GM19328 (cell line): ENCODE measurements around the gene P4HTM.

Experiments used
- ATAC-seq: cut with Tn5 transposase; IDR thresholded peaks from one replicate; pipeline ENCODE4 v1.9.1; 2021; ENCODE audit warnings: mild to moderate bottlenecking, moderate library complexity; ENCODE audit not compliant: unreplicated experiment

P4HTM gene

GRCh38 chr3:48983096-48983495 lies 6.9 kb upstream of the P4HTM start:
- ATAC-seq, result no peak

DNA sequence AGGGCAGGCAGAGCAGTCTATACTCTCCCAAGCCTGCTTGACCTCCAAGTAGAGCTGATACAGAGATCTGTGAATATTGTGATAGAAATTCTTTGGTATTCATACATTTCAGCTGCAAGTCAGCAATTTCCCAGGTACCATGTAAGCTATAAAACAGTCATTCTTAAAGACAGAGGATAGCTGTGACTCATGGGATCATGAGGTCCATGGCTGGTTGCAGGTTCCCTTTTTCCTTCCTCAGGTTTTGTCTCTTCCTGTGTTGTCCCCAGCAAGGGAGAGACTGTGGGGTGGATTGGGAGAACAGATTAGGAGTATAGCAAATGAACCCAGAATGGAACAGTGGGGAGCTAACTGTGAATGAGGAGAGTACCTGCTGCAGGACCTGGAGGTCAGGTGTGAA lies 5.4 kb upstream of the P4HTM start:
- no peak for ATAC-seq

DNA sequence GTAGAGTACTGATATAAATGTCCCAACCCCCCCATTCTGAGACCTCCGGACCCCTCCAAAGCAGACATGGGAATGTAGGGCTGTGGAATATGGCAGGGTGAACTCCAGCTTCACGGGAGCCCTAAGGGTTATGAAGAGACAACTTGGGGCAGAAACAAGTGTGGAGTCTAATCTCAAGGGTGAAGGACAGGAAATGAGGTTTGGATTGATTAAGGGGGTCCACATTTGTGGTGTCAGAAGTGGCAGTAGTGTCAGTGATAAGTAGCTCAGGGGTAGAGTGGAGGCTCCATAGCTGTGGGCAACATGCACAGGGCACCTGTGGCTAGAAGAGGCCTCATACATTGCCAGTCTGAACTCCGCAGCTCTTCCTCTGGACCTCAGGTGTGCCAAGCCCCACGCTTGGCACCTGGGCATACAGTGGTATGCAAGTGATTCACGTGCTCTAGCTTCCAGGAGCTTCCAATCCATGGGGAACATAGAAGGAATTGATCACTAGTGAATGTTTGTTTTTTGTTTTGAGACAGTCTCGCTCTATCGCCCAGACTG lies 4.1 kb upstream of the P4HTM start:
- no peak for ATAC-seq

GRCh38 chr3:48989126-48989795 lies 780 bp upstream of the P4HTM start:
- no peak for ATAC-seq

- no peak for ATAC-seq
These were observed 812 bp downstream of the P4HTM start for GRCh38 chr3:48990636-48991469.

DNA sequence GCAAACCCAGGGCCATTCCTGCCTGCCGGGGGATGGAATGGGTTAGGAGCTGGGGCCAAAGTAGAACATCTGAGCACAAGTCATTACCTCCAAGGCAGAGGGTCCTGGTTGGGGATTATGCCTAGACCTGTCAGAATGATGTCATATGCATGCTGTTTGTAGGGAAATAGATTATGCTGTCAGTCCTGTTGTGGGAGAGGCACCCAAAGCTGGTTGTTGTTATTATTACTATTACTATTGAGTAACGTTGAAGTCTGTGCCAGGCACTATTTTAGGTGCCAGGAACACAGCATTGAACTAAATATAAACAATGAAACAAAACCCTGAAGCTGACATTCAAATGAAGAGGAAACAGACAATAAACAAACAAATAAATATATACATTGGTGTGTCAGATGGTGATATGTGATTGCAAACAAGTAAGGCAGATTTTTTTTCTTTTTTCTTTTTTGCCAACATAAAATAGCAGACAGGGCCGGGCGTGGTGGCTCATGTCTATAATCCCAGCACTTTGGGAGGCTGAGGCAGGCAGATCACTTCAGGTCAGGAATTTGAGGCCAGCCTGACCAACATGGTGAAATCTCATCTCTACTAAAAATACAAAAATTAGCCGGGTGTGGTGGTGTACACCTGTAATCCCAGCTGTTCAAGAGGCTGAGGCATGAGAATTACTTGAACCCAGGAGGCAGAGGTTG lies 2.0 kb downstream of the P4HTM start:
- no peak for ATAC-seq

- no peak for ATAC-seq
These were observed 3.8 kb downstream of the P4HTM start for GRCh38 chr3:48993834-48994233.

DNA sequence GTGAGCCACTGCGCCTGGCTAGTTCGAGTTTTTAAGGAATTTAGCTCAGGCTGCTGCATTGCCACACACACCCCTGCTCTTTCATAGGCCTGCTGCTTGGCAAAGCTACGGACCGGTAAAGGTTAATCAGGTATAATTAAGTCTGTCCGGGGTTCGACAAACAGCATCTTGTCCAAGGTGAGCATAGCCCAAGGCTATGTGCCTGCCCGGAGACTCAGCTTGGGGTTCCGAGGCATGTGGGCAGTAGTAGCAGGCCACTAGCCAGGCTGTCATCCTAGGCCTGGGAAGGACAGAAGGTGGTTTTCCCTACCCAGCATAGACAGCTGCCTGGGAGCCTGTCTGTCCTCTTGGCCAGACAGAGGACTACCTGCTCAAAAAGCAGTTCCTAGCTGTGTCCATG lies 6.6 kb downstream of the P4HTM start:
- ATAC-seq, result no peak

- ATAC-seq, result no peak
These were observed 7.1 kb downstream of the P4HTM start for GRCh38 chr3:48997102-48997635.

DNA sequence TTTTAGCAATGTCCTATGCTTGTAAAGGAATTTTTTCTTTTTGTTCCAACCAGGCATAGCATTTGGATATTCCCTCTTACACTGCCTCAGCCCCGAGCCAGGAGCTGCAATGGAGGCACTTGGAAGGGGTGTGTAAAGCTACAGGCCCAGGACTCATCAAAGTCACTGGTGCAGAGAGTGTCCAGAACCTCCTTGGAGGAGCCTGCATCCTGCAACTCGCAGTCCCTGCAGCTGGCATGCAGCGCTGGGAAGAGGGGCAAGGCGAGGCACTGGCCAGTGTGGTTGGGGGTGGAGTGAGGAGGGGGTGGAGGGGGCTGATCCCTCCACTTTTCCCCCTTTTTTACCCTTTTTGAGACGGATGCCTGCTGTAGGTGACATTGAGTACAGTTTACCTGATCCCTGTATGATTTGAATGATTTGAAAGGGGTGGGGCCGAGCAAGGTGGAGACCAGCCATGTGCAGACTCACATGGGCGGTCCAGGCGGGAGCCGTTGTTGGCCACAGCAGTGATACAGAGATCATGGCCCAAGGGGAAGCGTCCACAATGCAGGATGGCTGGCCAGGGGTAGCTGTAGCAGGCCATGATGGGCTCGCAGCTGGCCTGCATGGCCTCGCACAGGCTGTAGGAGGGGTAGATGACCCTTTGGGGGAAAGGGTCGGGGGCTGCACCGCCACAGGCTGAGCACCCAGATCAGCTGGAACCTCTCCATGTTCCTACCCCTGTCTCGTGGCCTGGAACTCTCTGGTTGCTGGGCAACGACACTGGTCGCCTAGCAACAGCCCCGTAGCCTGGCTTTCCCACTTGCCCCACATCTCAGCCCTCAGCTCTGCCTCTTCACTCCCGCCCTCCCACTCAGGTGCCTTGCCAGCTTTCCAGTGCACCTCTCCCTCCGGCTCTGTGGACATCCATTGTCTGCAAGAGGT lies 7.9 kb downstream of the P4HTM start:
- ATAC-seq, result no peak

- no peak for ATAC-seq
These were observed 9.2 kb downstream of the P4HTM start for GRCh38 chr3:48999085-48999858.

DNA sequence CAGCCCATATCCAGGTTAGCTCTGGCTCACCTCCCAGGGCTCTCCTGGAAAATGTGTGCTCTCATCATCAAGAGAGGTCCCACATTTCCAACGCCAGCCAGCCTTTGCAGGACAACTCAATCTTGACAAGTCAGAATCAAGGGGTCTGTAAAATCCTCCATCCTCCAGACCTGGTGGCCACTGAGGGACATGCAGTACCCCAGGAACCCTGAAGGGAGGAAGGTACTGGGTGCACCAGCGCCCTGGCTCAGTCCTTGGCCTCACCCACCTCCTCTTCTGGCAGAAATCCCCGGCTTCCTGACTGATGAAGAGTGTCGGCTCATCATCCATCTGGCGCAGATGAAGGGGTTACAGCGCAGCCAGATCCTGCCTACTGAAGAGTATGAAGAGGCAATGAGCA lies 11.1 kb downstream of the P4HTM start:
- ATAC-seq, result no peak

DNA sequence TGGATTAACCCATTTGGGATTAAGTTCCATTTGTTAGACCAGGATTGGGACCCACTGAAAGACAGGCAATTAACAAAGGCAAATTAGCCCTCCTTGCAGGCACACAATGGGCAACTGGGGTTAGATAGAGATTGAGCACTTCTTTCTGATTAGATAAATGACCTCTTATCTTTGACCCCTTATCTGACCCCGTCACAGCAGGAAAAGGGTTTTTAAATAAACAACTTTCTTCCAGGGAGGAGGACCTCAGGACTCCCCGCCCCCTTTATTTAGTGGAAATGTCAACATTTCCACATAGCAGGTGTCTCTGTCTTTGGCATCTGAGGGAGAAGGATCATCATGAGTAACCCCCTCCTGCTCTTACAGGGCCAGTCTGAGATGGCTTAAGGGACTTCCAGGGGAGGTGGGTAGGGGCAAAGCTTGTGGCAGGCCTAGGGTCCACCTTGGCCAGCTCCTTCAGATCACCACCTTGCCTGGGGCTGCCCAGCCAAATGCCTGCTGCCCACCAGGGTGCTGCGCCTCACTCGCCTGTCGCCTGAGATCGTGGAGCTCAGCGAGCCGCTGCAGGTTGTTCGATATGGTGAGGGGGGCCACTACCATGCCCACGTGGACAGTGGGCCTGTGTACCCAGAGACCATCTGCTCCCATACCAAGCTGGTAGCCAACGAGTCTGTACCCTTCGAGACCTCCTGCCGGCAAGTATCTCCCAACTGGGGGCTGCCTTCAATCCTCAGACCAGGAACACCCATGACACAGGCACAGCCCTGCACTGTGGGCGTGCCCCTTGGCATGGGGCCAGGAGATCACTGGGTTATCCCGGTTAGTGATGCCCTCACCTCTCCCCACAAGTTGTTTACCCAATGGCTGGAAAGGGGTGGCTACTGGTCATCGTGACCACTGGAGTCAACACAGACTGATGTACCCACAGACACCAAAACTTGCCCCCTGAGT lies 14.6 kb downstream of the P4HTM start:
- no peak for ATAC-seq

DNA sequence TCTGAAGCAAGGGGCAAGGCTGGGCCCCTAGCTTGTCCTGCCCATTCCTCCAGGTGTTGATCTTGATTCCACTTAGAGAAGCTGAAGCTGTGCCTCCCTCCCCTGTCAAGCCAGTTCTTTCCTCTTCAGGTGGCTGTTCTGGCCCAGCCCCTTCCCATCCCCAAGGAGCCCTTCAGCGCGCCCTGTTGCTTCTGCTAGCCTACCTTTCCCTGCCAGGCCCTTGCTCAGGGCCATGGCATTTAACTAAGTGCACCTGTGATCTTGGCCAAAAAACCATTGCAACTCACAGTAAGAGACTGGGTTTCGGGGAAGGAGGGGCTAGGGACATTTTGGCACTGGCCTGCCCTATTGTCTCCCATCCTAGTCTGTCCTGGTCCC lies 15.3 kb downstream of the P4HTM start:
- ATAC-seq, result no peak

- ATAC-seq, result no peak
These were observed 16.0 kb downstream of the P4HTM start for GRCh38 chr3:49005998-49006397.

GRCh38 chr3:49006408-49007067 lies 16.5 kb downstream of the P4HTM start:
- ATAC-seq, result peak; percentile 10

DNA sequence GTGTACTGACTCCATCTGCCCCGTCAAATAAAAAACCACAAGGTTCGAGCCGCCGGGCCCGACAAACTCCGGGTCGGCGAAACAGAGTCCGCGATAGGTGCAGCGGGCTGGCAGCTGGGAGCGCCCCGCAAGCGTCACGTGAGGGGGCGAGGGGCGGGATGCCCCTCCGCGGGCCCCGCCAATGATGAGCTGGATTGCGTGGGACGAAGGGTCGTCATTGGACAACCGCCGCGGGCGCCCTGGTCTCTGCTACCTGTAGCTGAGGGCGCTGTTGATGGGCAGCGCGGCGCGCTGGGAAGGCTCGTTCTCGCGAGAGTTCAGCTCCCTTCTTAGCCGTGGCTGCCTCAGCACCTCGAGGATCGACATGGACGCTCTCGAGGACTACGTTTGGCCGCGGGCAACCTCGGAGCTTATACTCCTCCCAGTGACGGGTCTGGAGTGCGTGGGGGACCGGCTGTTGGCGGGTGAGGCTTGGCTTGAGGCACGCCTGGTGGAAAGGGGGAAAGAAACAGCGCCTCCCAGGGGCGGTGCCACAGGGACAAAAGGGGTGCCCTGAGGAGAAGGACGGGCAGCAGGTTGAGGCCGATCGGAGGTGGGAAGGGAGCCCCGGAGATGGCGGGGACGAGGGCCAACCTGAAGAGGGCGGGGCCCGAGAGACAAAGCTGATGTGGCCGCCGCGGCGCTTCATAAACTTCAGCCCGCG lies 17.2 kb downstream of the P4HTM start, which contains the start of gene WDR6:
TSS of gene WDR6 (plus strand) at position 324 of the 703 bp plus-strand sequence. CDS start at position 365, 41 bp downstream.
- peak; percentile 79 for ATAC-seq
